IMR-90 (cell line): ENCODE results near the gene RPS24. TPM values are rescaled to one million over a fixed set of nuclear protein-coding genes. Genes with fewer than 3 reads are reported as not detected.

Source experiments
- ATAC-seq: fragments of 200-7000 bp; cut with Tn5 transposase; 2 replicates; pipeline ENCODE4 v1.9.1; 2020; ENCODE audit warnings: low read depth, mild to moderate bottlenecking, moderate library complexity
- BruUV-seq: library from RNA; stranded (reverse); fragments of 400-500 nt; replicated peaks from 2 replicates; lab custom pipeline; 2021; lab: Mats Ljungman, UMichigan
- CTCF ChIA-PET: fragments of 300-600 bp; formaldehyde crosslinking; extraction: SDS; loops from one replicate; lab custom pipeline; 2021; ENCODE audit warnings: antibody characterized with exemption; lab: Yijun Ruan, JAX
- POLR2A ChIA-PET: fragments of 300-600 bp; sonication (Branson Sonifier 250); formaldehyde crosslinking; loops from one replicate; lab custom pipeline; 2022; ENCODE audit warnings: antibody characterized with exemption; ENCODE audit not compliant: unreplicated experiment; lab: Charles Lee
- DNase-seq: peaks from one replicate; pipeline ENCODE4 v3.0.0; 2013
- H2AFZ ChIP-seq: replicated peaks from 2 replicates; pipeline ENCODE3; 2013; ENCODE audit warnings: low read length, mild to moderate bottlenecking; ENCODE audit not compliant: poor library complexity
- H2AK5ac ChIP-seq: 2 replicates; pipeline ENCODE4 v1.6.1; 2013; ENCODE audit warnings: low read depth, low read length, inconsistent platforms
- H2AK9ac ChIP-seq: replicated peaks from 2 replicates; pipeline ENCODE3; 2013; ENCODE audit warnings: mild to moderate bottlenecking, low read depth, low read length, moderate library complexity; ENCODE audit not compliant: poor library complexity
- H2BK120ac ChIP-seq: 2 replicates; pipeline ENCODE4 v1.6.1; 2013; ENCODE audit warnings: low read depth, low read length, inconsistent platforms
- H2BK15ac ChIP-seq: 3 replicates; pipeline ENCODE4 v1.6.1; 2013; ENCODE audit warnings: low read depth, low read length, inconsistent platforms
- H2BK20ac ChIP-seq: 2 replicates; pipeline ENCODE4 v1.6.1; 2013; ENCODE audit warnings: low read depth, mild to moderate bottlenecking, inconsistent platforms, low read length, moderate library complexity
- H2BK5ac ChIP-seq: 2 replicates; pipeline ENCODE4 v1.6.1; 2013; ENCODE audit warnings: mild to moderate bottlenecking, low read depth, low read length, inconsistent platforms; ENCODE audit not compliant: poor library complexity, severe bottlenecking
- H3K14ac ChIP-seq: replicated peaks from 2 replicates; pipeline ENCODE4 v1.6.1; 2013; ENCODE audit warnings: low read depth, low read length, inconsistent platforms
- H3K18ac ChIP-seq: 2 replicates; pipeline ENCODE4 v1.6.1; 2013; ENCODE audit warnings: low read depth, low read length, control low read depth
- H3K23ac ChIP-seq: 2 replicates; pipeline ENCODE4 v1.6.1; 2013; ENCODE audit warnings: low read depth, low read length, inconsistent platforms
- H3K27ac ChIP-seq: 2 replicates; pipeline ENCODE4 v1.5.1; 2013; ENCODE audit warnings: mild to moderate bottlenecking, control low read depth, low read length; ENCODE audit not compliant: insufficient read depth
- H3K27me3 ChIP-seq: 2 replicates; pipeline ENCODE4 v1.6.1; 2013; ENCODE audit warnings: low read length; ENCODE audit not compliant: control insufficient read depth, insufficient read depth
- H3K36me3 ChIP-seq: 2 replicates; pipeline ENCODE4 v1.6.1; 2013; ENCODE audit warnings: low read length, mixed read lengths; ENCODE audit not compliant: control insufficient read depth, insufficient read depth
- H3K4ac ChIP-seq: 2 replicates; pipeline ENCODE4 v1.6.1; 2013; ENCODE audit warnings: low read depth, low read length, inconsistent platforms
- H3K4me1 ChIP-seq: 2 replicates; pipeline ENCODE4 v1.6.1; 2013; ENCODE audit warnings: low read length, mixed read lengths; ENCODE audit not compliant: control insufficient read depth, insufficient read depth
- H3K4me2 ChIP-seq: 2 replicates; pipeline ENCODE4 v1.6.1; 2013; ENCODE audit warnings: low read depth, mild to moderate bottlenecking, control low read depth, low read length, moderate library complexity
- H3K4me3 ChIP-seq: 2 replicates; pipeline ENCODE4 v1.5.1; 2013; ENCODE audit warnings: low read depth, mild to moderate bottlenecking, control low read depth, low read length, moderate library complexity; ENCODE audit not compliant: insufficient read depth
- H3K56ac ChIP-seq: 2 replicates; pipeline ENCODE4 v1.6.1; 2013; ENCODE audit warnings: low read length, inconsistent platforms; ENCODE audit not compliant: insufficient read depth; ENCODE audit errors: extremely low read depth
- H3K79me1 ChIP-seq, 2 experiments: 2 replicates each; pipeline ENCODE4 v1.6.1; 2013; ENCODE audit warnings: low read length in 2 of 2, inconsistent platforms in 1 of 2, low read depth in 1 of 2
- H3K9ac ChIP-seq: 2 replicates; pipeline ENCODE4 v1.6.1; 2013; ENCODE audit warnings: low read depth, low read length, control low read depth
- H3K9me1 ChIP-seq: 2 replicates; pipeline ENCODE4 v1.6.1; 2013; ENCODE audit warnings: low read length, inconsistent platforms; ENCODE audit not compliant: insufficient read depth
- H3K9me3 ChIP-seq: 2 replicates; pipeline ENCODE4 v1.6.1; 2013; ENCODE audit warnings: low read length; ENCODE audit not compliant: control insufficient read depth, insufficient read depth
- H4K20me1 ChIP-seq: 2 replicates; pipeline ENCODE4 v1.6.1; 2013; ENCODE audit warnings: low read length, inconsistent platforms; ENCODE audit not compliant: insufficient read depth
- H4K5ac ChIP-seq: 2 replicates; pipeline ENCODE4 v1.6.1; 2013; ENCODE audit warnings: mild to moderate bottlenecking, low read depth, low read length, control low read depth
- H4K8ac ChIP-seq, 2 experiments: 2 replicates each; pipeline ENCODE4 v1.6.1; 2013; ENCODE audit warnings: low read depth in 2 of 2, low read length in 2 of 2, control low read depth in 1 of 2, inconsistent platforms in 1 of 2
- H4K91ac ChIP-seq: 2 replicates; pipeline ENCODE4 v1.6.1; 2013; ENCODE audit warnings: low read depth, low read length, inconsistent platforms; ENCODE audit not compliant: insufficient read depth
- CHD1 ChIP-seq: IDR thresholded peaks from 2 replicates; pipeline ENCODE4 v1.6.1; 2012; ENCODE audit warnings: low read depth, low read length, improper control_type of control experiment
- CTCF ChIP-seq: conservative IDR thresholded peaks from 2 replicates; pipeline ENCODE4 v1.5.1; 2012; ENCODE audit warnings: mild to moderate bottlenecking, low read depth, low read length, improper control_type of control experiment
- ELK1 ChIP-seq: fragments of 150-350 bp; IDR thresholded peaks from 2 replicates; pipeline ENCODE4 v1.6.1; 2016; ENCODE audit warnings: low read depth, mild to moderate bottlenecking, low read length, moderate library complexity, borderline replicate concordance
- FOS ChIP-seq: fragments of 150-350 bp; IDR thresholded peaks from 2 replicates; pipeline ENCODE4 v1.6.1; 2016; ENCODE audit warnings: low read depth, low read length
- MAFK ChIP-seq: IDR thresholded peaks from 2 replicates; pipeline ENCODE4 v1.6.1; 2012; ENCODE audit warnings: low read depth, low read length, improper control_type of control experiment
- MXI1 ChIP-seq: IDR thresholded peaks from 2 replicates; pipeline ENCODE4 v1.6.1; 2012; ENCODE audit warnings: low read depth, mild to moderate bottlenecking, low read length, moderate library complexity, borderline replicate concordance
- POLR2A ChIP-seq: IDR thresholded peaks from 2 replicates; pipeline ENCODE4 v1.6.1; 2012; ENCODE audit warnings: mild to moderate bottlenecking, low read depth, low read length
- RFX5 ChIP-seq: IDR thresholded peaks from 2 replicates; pipeline ENCODE4 v1.8.0; 2012; ENCODE audit warnings: low read depth, mild to moderate bottlenecking, low read length, moderate library complexity
- WGBS, 2 experiments: methylation state at CpG; one replicate each; pipeline versions ENCODE4 v1.1.5 to v1.1.7; 2013; ENCODE audit warnings: missing lambda C conversion rate in 2 of 2; ENCODE audit not compliant: insufficient read length in 1 of 2; ENCODE audit errors: extremely low coverage in 2 of 2; 5-methylcytosine and 5-hydroxymethylcytosine counted together
- dilution Hi-C: fragments of 300-500 bp; cut with HindIII; formaldehyde crosslinking; loops from one replicate; pipeline ENCODE4 v1.14.3; 2018; ENCODE audit warnings: low sequenced_read_pairs; ENCODE audit not compliant: unreplicated experiment
- in situ Hi-C: fragments of 300-500 bp; cut with MboI; formaldehyde crosslinking; loops from 3 replicates; pipeline ENCODE4 v1.14.3; 2019; ENCODE audit warnings: low sequenced_read_pairs, inconsistent platforms, mixed read lengths
- intact Hi-C: fragments of 100-400 bp; cut with micrococcal nuclease; formaldehyde crosslinking; loops from 2 replicates; pipeline ENCODE4 v1.10.0; 2022
- polyA plus RNA-seq, 3 experiments: library from polyadenylated mRNA; depleted of rRNA; stranded (reverse); fragments of >200 nt; gene quantifications; 2 replicates each; pipeline ENCODE4 v1.2.3, GENCODE V29; 2012; ENCODE audit warnings: low replicate concordance in 1 of 3
- total RNA-seq: library from RNA; depleted of rRNA; stranded (reverse); fragments of >200 nt; gene quantifications from 2 replicates; pipeline ENCODE4 v1.2.3, GENCODE V29; 2012

The RPS24 gene
- total and polyA plus RNA-seq, 2 of the 4 experiments (the other 2 are of a cell fraction), result 1,664 to 4,721 TPM

- Histone ChIP-seq H2BK120ac (no peak overlapping the region), H4K91ac (no peak overlapping the region), H3K27ac (no peak overlapping the region), H3K4me1 (no peaks in the 10 kb centered on the region), H2BK5ac (no peak overlapping the region), H3K36me3 (no peaks in the 10 kb centered on the region), H4K5ac (no peak overlapping the region), H3K9me3 (no peaks in the 10 kb centered on the region), H3K9me1 (no peaks in the 10 kb centered on the region), H3K4me2 (no peak overlapping the region), H3K27me3 (peaks cover 56% of the 10 kb centered on the region), H2BK15ac (no peak overlapping the region), H3K4me3 (no peak overlapping the region), H3K56ac (no peak overlapping the region), H3K14ac (no peak overlapping the region), H3K18ac (no peak overlapping the region), H4K20me1 (no peaks in the 10 kb centered on the region), H3K9ac (no peak overlapping the region), H2AK5ac (no peak overlapping the region), H3K4ac (no peak overlapping the region), H2BK20ac (no peak overlapping the region), H3K79me1 (no peaks in the 10 kb centered on the region), H2AFZ (no peak overlapping the region), H4K8ac (no peak overlapping the region), H3K23ac (no peak overlapping the region), H2AK9ac (no peak overlapping the region)
- in situ Hi-C loops (no loop called here), intact Hi-C loops (no loop called here), dilution Hi-C loops (no loop called here)
- ATAC-seq, result no peak
- POLR2A ChIA-PET, result no interaction called here
- CTCF ChIA-PET, result no interaction called here
- no peak for TF ChIP-seq CHD1
- no peak for TF ChIP-seq MAFK
- TF ChIP-seq FOS, result no peak
- TF ChIP-seq RFX5, result no peak
- TF ChIP-seq ELK1, result no peak
- no peak for TF ChIP-seq CTCF
- TF ChIP-seq MXI1, result no peak
- no peak for TF ChIP-seq POLR2A
- WGBS, 2 experiments, result no CpG with 5 or more reads among the region's 3 CpGs
- DNase-seq, result no peak
- no TSS peak for BruUV-seq
Observed at GRCh38 chr10:78081292-78081691, 47.6 kb downstream of the RPS24 start.
